Cardiac muscle cell (in vitro differentiated cells and primary cell): ENCODE data around the gene ZNF48. TPM values are rescaled to one million over a fixed set of nuclear protein-coding genes. Genes with fewer than 3 reads are reported as not detected.
A peak's percentile ranks its signal among the peaks of the same experiment; 100 is the strongest.

ENCODE experiments used
- DNase-seq, 2 donors: peaks; one replicate each; pipeline versions ENCODE4 v3.0.0 to v3.0.0-alpha.2; 2010 to 2017; ENCODE audit warnings: low read depth in 1 of 2, low spot score in 1 of 2
- H3K27ac ChIP-seq: fragments of 200-600 bp; sonication (generic); 2 replicates; pipeline ENCODE4 v1.5.1; 2016
- H3K27me3 ChIP-seq: fragments of 200-600 bp; sonication (generic); 2 replicates; pipeline ENCODE4 v1.6.0; 2016; ENCODE audit warnings: control low read depth
- H3K36me3 ChIP-seq: fragments of 200-600 bp; sonication (generic); 2 replicates; pipeline ENCODE4 v1.5.1; 2016; ENCODE audit warnings: control low read depth
- H3K4me1 ChIP-seq: fragments of 200-600 bp; sonication (generic); 2 replicates; pipeline ENCODE4 v1.8.1; 2017; ENCODE audit warnings: low read depth, mild to moderate bottlenecking, mixed run types
- H3K4me3 ChIP-seq: fragments of 200-600 bp; sonication (generic); 2 replicates; pipeline ENCODE4 v1.5.1; 2016; ENCODE audit warnings: mild to moderate bottlenecking
- H3K9me3 ChIP-seq: fragments of 200-600 bp; sonication (generic); 2 replicates; pipeline ENCODE4 v1.5.1; 2017; ENCODE audit warnings: low read depth, mild to moderate bottlenecking, control low read depth
- CTCF ChIP-seq: IDR thresholded peaks from 2 replicates; pipeline ENCODE4 v1.5.1; 2012; ENCODE audit warnings: low read depth, mild to moderate bottlenecking, low read length
- polyA plus RNA-seq: library from polyadenylated mRNA; unstranded; fragments of >200 nt; fragmentation: Nextera tagmentation; extraction: Ambion mirVana; gene quantifications from 2 replicates; pipeline ENCODE4 v1.2.1, GENCODE V29; 2016
- total RNA-seq: library from RNA; depleted of rRNA; stranded (reverse); fragments of >200 nt; gene quantifications from 2 replicates; pipeline ENCODE4 v1.2.3, GENCODE V29; 2016

The ZNF48 gene
- total and polyA plus RNA-seq, 2 experiments from 2014 or later: 12.5 to 32.3 TPM

DNA sequence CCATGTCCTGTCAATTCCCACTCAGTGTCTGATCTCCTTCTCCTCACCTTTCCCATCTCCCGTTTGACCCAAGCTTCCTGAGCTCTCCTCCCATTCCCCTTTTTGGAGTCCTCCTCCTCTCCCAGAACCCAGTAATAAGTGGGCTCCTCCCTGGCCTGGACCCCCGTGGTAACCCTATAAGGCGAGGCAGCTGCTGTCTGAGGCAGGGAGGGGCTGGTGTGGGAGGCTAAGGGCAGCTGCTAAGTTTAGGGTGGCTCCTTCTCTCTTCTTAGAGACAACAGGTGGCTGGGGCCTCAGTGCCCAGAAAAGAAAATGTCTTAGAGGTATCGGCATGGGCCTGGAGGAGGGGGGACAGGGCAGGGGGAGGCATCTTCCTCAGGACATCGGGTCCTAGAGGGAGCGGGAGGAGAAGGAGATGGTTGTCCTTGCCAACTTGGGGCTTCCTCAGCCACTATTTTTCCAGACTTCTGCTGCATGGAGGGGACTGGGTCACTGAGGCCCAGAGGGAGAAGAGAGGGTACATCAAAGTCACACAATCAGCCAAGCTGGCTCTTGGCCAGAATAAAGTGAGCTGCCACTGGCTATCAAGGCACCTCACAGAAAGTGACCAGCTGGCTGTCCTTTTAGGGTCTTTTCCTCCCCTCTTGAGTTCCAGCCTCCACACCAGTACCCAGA lies 23.0 kb upstream of the ZNF48 start:
- Histone ChIP-seq H3K4me1 (peaks cover 38% of the 10 kb centered on the region), H3K9me3 (no peaks in the 10 kb centered on the region), H3K36me3 (no peaks in the 10 kb centered on the region), H3K4me3 (no peak overlapping the region), H3K27ac (peak overlapping the region; percentile 93), H3K27me3 (no peaks in the 10 kb centered on the region)
- peak in 1 of 2 donors; percentile 32 for DNase-seq
- no peak for TF ChIP-seq CTCF

DNA sequence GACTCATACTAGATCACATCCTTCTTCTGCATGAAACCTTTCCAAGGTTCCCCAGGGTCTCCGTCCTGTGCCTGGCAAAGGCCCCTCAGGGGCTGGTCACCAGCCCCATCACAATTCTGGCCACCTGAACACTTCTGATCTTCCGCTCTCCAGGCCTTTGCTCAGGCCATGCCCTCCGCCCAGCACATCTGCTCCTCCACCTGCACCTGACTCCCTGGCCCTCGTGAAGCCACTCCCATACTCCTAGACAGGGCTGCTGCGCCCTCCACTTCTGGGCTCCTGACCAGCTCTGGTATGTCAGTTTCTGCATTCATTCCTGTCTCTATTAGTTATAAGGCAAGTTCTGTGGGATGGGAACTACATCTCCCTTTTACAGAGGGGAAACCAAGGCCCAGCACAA lies 22.5 kb upstream of the ZNF48 start:
- no peak for DNase-seq
- H3K9me3 ChIP-seq: no peaks in the 10 kb centered on the region
- H3K4me3 ChIP-seq: no peak overlapping the region
- no peaks in the 10 kb centered on the region for H3K27me3 ChIP-seq
- no peaks in the 10 kb centered on the region for H3K36me3 ChIP-seq
- no peak for TF ChIP-seq CTCF
- H3K27ac ChIP-seq: peak overlapping the region; percentile 93
- H3K4me1 ChIP-seq: peaks cover 37% of the 10 kb centered on the region

GRCh38 chr16:30374538-30374937 lies 20.7 kb upstream of the ZNF48 start, which contains the start of gene MYL11:
MYL11 (plus strand) TSS chr16:30374802; CDS start chr16:30374858, 56 bp downstream.
- H3K4me3 ChIP-seq: no peak within 1 kb of the TSS
- no peak for DNase-seq
- H3K27me3 ChIP-seq: no peaks in the 10 kb centered on the region
- H3K27ac ChIP-seq: no peak within 1 kb of the TSS
- no peaks in the 10 kb centered on the region for H3K9me3 ChIP-seq
- no peak for TF ChIP-seq CTCF
- H3K36me3 ChIP-seq: no peaks in the 10 kb centered on the region
- H3K4me1 ChIP-seq: peaks cover 25% of the 10 kb centered on the region

DNA sequence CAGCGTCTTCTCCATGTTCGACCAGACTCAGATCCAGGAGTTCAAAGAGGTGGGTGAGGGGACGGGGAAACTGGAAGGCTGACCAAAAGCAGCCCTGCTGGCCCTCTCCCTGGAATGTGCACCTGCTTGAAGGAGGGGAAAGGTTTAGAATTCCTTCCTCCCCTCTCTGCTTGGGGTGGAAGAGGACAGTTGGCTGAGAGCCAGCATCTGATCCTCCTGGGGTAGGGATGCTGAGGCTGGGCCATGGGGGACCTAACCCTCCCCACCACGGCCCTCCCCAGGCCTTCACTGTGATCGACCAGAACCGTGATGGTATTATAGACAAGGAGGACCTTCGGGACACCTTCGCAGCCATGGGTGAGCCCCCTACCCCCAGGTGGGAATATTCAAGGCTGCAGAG lies 19.4 kb upstream of the ZNF48 start:
- no peaks in the 10 kb centered on the region for H3K9me3 ChIP-seq
- DNase-seq: no peak
- no peak overlapping the region for H3K4me3 ChIP-seq
- H3K4me1 ChIP-seq: peaks cover 25% of the 10 kb centered on the region
- no peaks in the 10 kb centered on the region for H3K36me3 ChIP-seq
- H3K27me3 ChIP-seq: no peaks in the 10 kb centered on the region
- no peak overlapping the region for H3K27ac ChIP-seq
- no peak for TF ChIP-seq CTCF

DNA sequence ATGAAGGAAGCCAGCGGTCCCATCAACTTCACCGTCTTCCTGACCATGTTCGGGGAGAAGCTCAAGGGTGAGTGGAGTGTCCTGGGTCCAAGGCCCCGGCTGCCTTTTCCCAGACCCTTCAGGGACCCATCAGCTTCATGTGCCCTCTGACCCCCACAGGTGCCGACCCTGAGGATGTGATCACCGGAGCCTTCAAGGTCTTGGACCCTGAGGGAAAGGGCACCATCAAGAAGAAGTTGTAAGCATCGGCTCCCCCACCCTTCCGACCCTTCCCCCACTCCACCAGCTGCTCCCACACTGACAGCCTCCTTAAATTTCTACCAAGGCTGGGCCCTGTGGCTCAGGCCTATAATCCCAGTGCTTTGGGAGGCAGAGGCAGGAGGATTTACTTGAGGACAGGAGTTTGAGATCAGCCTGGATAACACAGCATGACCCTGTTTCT lies 18.7 kb upstream of the ZNF48 start:
- no peak for TF ChIP-seq CTCF
- no peak for DNase-seq
- Histone ChIP-seq H3K9me3 (no peaks in the 10 kb centered on the region), H3K4me3 (no peak overlapping the region), H3K27me3 (no peaks in the 10 kb centered on the region), H3K4me1 (peaks cover 23% of the 10 kb centered on the region), H3K36me3 (no peaks in the 10 kb centered on the region), H3K27ac (peak overlapping the region; percentile 98)
